ENCODE results near the gene ZFAND2B. TPM values are rescaled to one million over a fixed set of nuclear protein-coding genes. Genes with fewer than 3 reads are reported as not detected.

The ZFAND2B gene
- total RNA-seq, 2 donors from 2014 or later, result 65.5 to 74.6 TPM

GRCh38 chr2:219167997-219168396, 38.6 kb upstream of the ZFAND2B start:
- no peaks in the 10 kb centered on the region for H3K9me3 ChIP-seq
- H3K27ac ChIP-seq, result no peak overlapping the region
- intact Hi-C loops (cut with DNase I), result no loop called here
- no peak overlapping the region for H3K9ac ChIP-seq (ENCODE audit: low read depth in 2 of 2, low read length in 2 of 2)
- DNase-seq, result no peak
- H3K4me3 ChIP-seq, result no peak overlapping the region
- TF ChIP-seq CTCF (IDR thresholded peaks at IDR 0.05), result no peak
- no peaks in the 10 kb centered on the region for H3K27me3 ChIP-seq
- H3K36me3 ChIP-seq, result no peaks in the 10 kb centered on the region
- H3K4me1 ChIP-seq, result no peaks in the 10 kb centered on the region

- H3K9ac ChIP-seq (ENCODE audit: low read depth in 2 of 2, low read length in 2 of 2), result no peak overlapping the region
- no peak for TF ChIP-seq CTCF (IDR thresholded peaks at IDR 0.05)
- DNase-seq, result no peak
- H3K4me3 ChIP-seq, result no peak overlapping the region
- intact Hi-C loops (cut with DNase I), result no loop called here
- H3K27me3 ChIP-seq, result no peaks in the 10 kb centered on the region
- no peaks in the 10 kb centered on the region for H3K9me3 ChIP-seq
- H3K36me3 ChIP-seq, result no peaks in the 10 kb centered on the region
- H3K27ac ChIP-seq, result no peak overlapping the region
- H3K4me1 ChIP-seq, result no peaks in the 10 kb centered on the region
Observed at GRCh38 chr2:219168526-219168925, 38.1 kb upstream of the ZFAND2B start.

GRCh38 chr2:219168932-219169331, 37.6 kb upstream of the ZFAND2B start:
- Histone ChIP-seq H3K9me3 (no peaks in the 10 kb centered on the region), H3K4me3 (no peak overlapping the region), H3K4me1 (no peaks in the 10 kb centered on the region), H3K27me3 (no peaks in the 10 kb centered on the region), H3K27ac (no peak overlapping the region), H3K36me3 (peaks cover under 1% of the 10 kb centered on the region), H3K9ac (ENCODE audit: low read depth in 2 of 2, low read length in 2 of 2) (no peak overlapping the region)
- intact Hi-C loops (cut with DNase I), result no loop called here
- TF ChIP-seq CTCF (IDR thresholded peaks at IDR 0.05), result no peak
- no peak for DNase-seq

- Histone ChIP-seq H3K9ac (ENCODE audit: low read depth in 2 of 2, low read length in 2 of 2) (no peak within 1 kb of the TSS), H3K27me3 (no peaks in the 10 kb centered on the region), H3K36me3 (peaks cover 11% of the 10 kb centered on the region), H3K27ac (no peak within 1 kb of the TSS), H3K4me3 (no peak within 1 kb of the TSS), H3K9me3 (no peaks in the 10 kb centered on the region), H3K4me1 (no peaks in the 10 kb centered on the region)
- peak; percentile 46 for DNase-seq
- intact Hi-C loops (cut with DNase I), result loop anchor here (5.0 kb wide), 1 partner anchor 47 kb away; the partner anchor contains the start of gene ABCB6
- no peak for TF ChIP-seq CTCF (IDR thresholded peaks at IDR 0.05)
Observed at GRCh38 chr2:219169930-219170654, 36.5 kb upstream of the ZFAND2B start, which contains the start of gene SLC23A3. TSS of gene SLC23A3 (minus strand) at chr2:219170029. CDS start at chr2:219169984, 45 bp downstream.

GRCh38 chr2:219171231-219171651, 35.3 kb upstream of the ZFAND2B start:
- no peaks in the 10 kb centered on the region for H3K27me3 ChIP-seq
- H3K36me3 ChIP-seq, result peaks cover 11% of the 10 kb centered on the region
- peak; percentile 58 for DNase-seq
- no peak overlapping the region for H3K9ac ChIP-seq (ENCODE audit: low read depth in 2 of 2, low read length in 2 of 2)
- H3K4me3 ChIP-seq, result no peak overlapping the region
- intact Hi-C loops (cut with DNase I), result loop anchor here (5.0 kb wide), 1 partner anchor 46 kb away; the partner anchor contains the start of gene ABCB6
- peaks cover 8% of the 10 kb centered on the region for H3K4me1 ChIP-seq
- H3K27ac ChIP-seq, result peak overlapping the region; percentile 12
- peak; percentile 71 for TF ChIP-seq CTCF (IDR thresholded peaks at IDR 0.05)
- no peaks in the 10 kb centered on the region for H3K9me3 ChIP-seq
